ENCODE data around the gene ACAA1.

ACAA1 gene

DNA sequence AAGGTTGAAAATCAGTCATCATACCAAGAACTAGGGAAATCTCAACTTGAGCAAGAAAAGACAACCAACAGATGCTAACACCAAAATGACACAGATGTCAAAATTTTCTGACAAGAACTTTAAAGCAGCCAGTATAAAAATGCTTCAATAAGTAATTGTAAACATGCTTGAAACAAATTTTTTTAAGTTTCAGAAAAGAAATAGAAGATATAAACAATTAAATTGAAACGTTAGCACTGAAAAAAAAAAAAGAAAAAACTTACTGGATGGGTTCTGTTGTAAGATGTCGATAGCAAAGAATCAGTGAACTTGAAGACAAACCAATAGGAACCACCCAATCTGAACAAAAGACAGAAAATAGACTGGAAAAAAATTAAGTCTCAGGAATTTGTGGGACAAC lies 9.6 kb upstream of the ACAA1 start:
- Histone ChIP-seq H3K27ac (ENCODE audit: poor library complexity, severe bottlenecking) (no peak overlapping the region), H3K27me3 (ENCODE audit: insufficient read depth, poor library complexity, severe bottlenecking) (no peaks in the 10 kb centered on the region), H3K9me3 (ENCODE audit: severe bottlenecking) (no peaks in the 10 kb centered on the region), H3K4me3 (ENCODE audit: severe bottlenecking) (no peak overlapping the region), H3K4me1 (ENCODE audit: insufficient read depth, poor library complexity, severe bottlenecking) (peaks cover 6% of the 10 kb centered on the region), H3K36me3 (ENCODE audit: low read depth) (no peaks in the 10 kb centered on the region)
- DNase-seq (ENCODE audit: low spot score) = no peak
- TF ChIP-seq, protein P1, sequence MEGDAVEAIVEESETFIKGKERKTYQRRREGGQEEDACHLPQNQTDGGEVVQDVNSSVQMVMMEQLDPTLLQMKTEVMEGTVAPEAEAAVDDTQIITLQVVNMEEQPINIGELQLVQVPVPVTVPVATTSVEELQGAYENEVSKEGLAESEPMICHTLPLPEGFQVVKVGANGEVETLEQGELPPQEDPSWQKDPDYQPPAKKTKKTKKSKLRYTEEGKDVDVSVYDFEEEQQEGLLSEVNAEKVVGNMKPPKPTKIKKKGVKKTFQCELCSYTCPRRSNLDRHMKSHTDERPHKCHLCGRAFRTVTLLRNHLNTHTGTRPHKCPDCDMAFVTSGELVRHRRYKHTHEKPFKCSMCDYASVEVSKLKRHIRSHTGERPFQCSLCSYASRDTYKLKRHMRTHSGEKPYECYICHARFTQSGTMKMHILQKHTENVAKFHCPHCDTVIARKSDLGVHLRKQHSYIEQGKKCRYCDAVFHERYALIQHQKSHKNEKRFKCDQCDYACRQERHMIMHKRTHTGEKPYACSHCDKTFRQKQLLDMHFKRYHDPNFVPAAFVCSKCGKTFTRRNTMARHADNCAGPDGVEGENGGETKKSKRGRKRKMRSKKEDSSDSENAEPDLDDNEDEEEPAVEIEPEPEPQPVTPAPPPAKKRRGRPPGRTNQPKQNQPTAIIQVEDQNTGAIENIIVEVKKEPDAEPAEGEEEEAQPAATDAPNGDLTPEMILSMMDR (IDR thresholded peaks at IDR 0.05; ENCODE audit: poor library complexity, severe bottlenecking) = no peak
- no peak for ATAC-seq (ENCODE audit: low read depth)

DNA sequence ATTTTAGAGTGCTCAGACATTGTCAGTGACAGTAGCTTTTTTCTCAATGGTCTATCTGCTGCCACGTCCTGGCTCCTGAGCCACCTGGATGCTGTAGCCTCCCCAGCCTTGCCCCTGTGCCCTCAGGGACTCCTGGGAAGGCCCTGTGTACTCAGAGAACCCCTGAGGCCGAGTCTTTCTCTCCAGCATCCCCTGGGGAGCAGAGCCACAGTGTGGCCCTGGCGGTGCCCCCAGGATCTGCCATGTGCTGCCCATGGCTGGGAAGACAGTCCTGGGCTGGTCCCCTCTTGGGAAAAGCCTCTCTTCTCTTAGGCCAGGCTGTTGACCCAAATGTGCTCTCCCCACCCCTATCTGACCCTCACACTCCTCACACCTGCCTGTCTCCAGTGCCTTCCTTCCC lies 6.6 kb upstream of the ACAA1 start:
- DNase-seq (ENCODE audit: low spot score) = no peak
- Histone ChIP-seq H3K4me1 (ENCODE audit: insufficient read depth, poor library complexity, severe bottlenecking) (peaks cover 4% of the 10 kb centered on the region), H3K27me3 (ENCODE audit: insufficient read depth, poor library complexity, severe bottlenecking) (no peaks in the 10 kb centered on the region), H3K27ac (ENCODE audit: poor library complexity, severe bottlenecking) (no peak overlapping the region), H3K36me3 (ENCODE audit: low read depth) (no peaks in the 10 kb centered on the region), H3K4me3 (ENCODE audit: severe bottlenecking) (no peak overlapping the region), H3K9me3 (ENCODE audit: severe bottlenecking) (no peaks in the 10 kb centered on the region)
- ATAC-seq (ENCODE audit: low read depth) = no peak
- TF ChIP-seq, protein P1 (IDR thresholded peaks at IDR 0.05; ENCODE audit: poor library complexity, severe bottlenecking) = no peak

DNA sequence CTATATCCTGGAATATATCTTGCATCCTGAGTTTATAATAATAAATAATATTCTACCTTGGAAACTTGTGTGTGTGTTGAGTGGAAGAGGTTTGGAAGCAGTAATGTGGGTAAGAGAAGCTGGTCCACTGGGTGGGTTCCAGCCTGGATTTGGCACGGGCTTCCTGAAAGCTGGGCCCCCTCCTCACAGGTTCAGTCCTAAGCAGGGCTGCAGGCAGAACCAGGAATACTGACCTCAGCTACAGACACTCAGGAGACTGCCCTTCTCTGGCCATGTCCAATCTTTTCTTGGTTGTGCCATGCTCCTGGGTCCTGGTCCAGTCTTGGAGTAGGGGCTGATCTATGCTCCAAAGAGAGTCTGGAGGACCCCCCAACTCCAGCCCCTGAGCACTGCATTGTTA lies 6.0 kb upstream of the ACAA1 start:
- TF ChIP-seq, protein P1 (IDR thresholded peaks at IDR 0.05; ENCODE audit: poor library complexity, severe bottlenecking) = no peak
- Histone ChIP-seq H3K27ac (ENCODE audit: poor library complexity, severe bottlenecking) (no peak overlapping the region), H3K36me3 (ENCODE audit: low read depth) (no peaks in the 10 kb centered on the region), H3K9me3 (ENCODE audit: severe bottlenecking) (no peaks in the 10 kb centered on the region), H3K4me1 (ENCODE audit: insufficient read depth, poor library complexity, severe bottlenecking) (peaks cover 6% of the 10 kb centered on the region), H3K27me3 (ENCODE audit: insufficient read depth, poor library complexity, severe bottlenecking) (no peaks in the 10 kb centered on the region), H3K4me3 (ENCODE audit: severe bottlenecking) (no peak overlapping the region)
- ATAC-seq (ENCODE audit: low read depth) (no peak), DNase-seq (ENCODE audit: low spot score) (no peak)

DNA sequence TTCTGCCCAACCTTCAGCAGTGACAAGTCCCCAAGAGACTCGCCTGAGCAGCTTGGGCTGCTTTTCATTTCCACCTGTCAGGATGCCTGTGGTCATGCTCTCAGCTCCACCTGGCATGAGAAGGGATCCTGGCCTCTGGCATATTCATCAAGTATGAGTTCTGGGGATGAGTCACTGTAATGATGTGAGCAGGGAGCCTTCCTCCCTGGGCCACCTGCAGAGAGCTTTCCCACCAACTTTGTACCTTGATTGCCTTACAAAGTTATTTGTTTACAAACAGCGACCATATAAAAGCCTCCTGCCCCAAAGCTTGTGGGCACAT lies 5.0 kb upstream of the ACAA1 start:
- Histone ChIP-seq H3K27me3 (ENCODE audit: insufficient read depth, poor library complexity, severe bottlenecking) (no peaks in the 10 kb centered on the region), H3K4me1 (ENCODE audit: insufficient read depth, poor library complexity, severe bottlenecking) (peaks cover 12% of the 10 kb centered on the region), H3K36me3 (ENCODE audit: low read depth) (no peaks in the 10 kb centered on the region), H3K9me3 (ENCODE audit: severe bottlenecking) (no peaks in the 10 kb centered on the region), H3K4me3 (ENCODE audit: severe bottlenecking) (no peak overlapping the region), H3K27ac (ENCODE audit: poor library complexity, severe bottlenecking) (no peak overlapping the region)
- peak; percentile 33 for ATAC-seq (ENCODE audit: low read depth)
- DNase-seq (ENCODE audit: low spot score) = no peak
- TF ChIP-seq, protein P1 (IDR thresholded peaks at IDR 0.05; ENCODE audit: poor library complexity, severe bottlenecking) = no peak

DNA sequence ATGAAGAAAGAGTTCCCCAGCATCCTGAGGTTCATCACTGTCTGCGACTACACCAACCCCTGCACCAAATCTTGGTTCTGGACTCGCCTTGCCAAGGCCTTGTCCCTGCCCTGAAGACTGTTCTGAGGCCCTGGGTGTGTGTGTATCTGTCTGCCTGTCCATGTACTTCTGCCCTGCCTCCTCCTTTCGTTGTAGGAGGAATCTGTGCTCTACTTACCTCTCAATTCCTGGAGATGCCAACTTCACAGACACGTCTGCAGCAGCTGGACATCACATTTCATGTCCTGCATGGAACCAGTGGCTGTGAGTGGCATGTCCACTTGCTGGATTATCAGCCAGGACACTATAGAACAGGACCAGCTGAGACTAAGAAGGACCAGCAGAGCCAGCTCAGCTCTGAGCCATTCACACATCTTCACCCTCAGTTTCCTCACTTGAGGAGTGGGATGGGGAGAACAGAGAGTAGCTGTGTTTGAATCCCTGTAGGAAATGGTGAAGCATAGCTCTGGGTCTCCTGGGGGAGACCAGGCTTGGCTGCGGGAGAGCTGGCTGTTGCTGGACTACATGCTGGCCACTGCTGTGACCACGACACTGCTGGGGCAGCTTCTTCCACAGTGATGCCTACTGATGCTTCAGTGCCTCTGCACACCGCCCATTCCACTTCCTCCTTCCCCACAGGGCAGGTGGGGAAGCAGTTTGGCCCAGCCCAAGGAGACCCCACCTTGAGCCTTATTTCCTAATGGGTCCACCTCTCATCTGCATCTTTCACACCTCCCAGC lies 4.4 kb upstream of the ACAA1 start:
- Histone ChIP-seq H3K36me3 (ENCODE audit: low read depth) (no peaks in the 10 kb centered on the region), H3K4me3 (ENCODE audit: severe bottlenecking) (no peak overlapping the region), H3K27me3 (ENCODE audit: insufficient read depth, poor library complexity, severe bottlenecking) (no peaks in the 10 kb centered on the region), H3K27ac (ENCODE audit: poor library complexity, severe bottlenecking) (no peak overlapping the region), H3K4me1 (ENCODE audit: insufficient read depth, poor library complexity, severe bottlenecking) (peaks cover 12% of the 10 kb centered on the region), H3K9me3 (ENCODE audit: severe bottlenecking) (no peaks in the 10 kb centered on the region)
- DNase-seq (ENCODE audit: low spot score) (no peak), ATAC-seq (ENCODE audit: low read depth) (no peak)
- TF ChIP-seq, protein P1 (IDR thresholded peaks at IDR 0.05; ENCODE audit: poor library complexity, severe bottlenecking) = no peak
